ENCODE data around the gene INTS7.

Gene INTS7

DNA sequence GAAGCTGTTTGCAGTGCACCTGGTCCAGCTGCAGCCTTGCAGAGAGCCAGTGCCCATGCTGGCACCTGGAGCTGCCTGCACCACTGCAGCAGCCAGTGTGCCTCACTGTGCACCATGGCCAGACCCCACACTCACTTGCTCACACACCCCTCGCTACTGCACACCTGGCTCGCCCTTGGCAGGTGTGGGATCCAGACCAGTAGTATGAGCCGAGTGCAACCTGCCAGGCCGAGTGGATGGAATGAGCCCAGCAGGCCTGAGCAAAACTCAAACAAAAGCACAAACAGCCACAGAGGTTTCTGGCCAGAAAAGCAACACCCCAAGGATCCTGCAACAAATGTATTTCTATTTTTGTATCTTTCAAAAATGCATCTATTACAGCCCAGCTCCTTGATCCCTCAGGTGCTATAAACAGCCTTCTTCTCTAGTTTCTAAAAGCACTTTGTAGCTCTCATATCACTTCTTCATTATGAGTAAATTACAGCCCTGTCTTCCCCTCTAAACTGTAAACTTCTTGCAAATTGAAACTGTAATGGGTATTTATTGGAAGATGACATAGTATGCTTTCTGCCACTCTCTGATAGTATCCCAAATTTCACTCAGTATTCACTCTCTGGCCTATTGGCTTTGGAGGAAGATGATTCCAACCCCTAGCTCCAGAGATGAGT lies 132.6 kb downstream of the INTS7 start:
- DNase-seq = no peak

DNA sequence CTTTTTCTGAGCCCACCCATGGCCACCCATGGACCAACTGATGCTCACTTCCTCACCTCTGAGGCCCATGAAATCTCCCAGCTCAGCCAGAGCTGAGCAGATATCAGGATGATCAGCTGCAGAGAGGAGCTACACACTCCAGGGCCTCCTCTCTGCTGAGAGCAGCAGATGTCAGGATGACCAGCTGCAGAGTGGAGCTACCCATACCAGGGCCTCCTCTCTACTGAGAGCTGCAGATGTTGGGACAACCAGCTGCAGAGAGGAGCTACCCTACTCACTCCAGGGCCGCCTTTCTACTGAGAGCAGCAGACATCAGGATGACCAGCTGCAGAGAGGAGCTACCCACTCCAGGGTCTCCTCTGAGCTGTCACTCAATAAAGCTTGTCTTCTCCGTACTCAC lies 133.4 kb downstream of the INTS7 start:
- DNase-seq = no peak

DNA sequence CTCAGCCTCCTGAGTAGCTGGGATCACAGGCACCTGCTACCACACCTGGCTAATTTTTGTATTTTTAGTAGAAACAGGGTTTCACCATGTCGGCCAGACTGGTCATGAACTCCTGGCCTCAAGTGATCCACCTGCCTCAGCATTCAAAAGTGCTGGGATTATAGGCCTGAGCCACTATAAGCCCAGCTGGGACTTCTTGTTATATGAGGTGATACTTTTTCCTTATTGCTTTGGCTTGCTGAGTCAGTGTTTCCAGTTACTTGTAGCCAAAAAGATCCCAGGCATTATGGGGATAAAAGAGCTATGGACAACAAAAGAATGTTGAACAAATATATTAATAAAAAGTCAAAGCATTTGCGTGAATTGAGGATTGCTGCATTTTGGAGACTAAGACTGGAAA lies 134.9 kb downstream of the INTS7 start:
- no peak for DNase-seq

DNA sequence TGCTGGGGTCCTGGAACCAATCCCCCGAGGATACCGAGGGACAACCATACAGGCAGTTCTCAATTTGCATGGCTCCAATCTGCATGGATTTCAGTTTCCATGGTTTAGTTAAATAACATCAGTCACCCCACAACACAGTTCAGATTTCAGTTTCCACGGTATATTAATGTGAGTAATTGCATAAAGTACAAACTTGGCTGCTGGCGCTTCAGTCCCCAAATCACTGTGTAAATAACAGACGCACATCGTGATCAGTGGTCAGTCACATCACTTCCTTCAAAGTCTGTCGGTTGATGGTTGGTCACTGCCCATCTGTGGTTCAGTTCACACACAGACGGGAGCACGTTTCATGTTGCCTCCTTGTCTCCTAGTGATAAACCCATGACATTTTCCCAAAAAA lies 138.4 kb downstream of the INTS7 start:
- DNase-seq = no peak

DNA sequence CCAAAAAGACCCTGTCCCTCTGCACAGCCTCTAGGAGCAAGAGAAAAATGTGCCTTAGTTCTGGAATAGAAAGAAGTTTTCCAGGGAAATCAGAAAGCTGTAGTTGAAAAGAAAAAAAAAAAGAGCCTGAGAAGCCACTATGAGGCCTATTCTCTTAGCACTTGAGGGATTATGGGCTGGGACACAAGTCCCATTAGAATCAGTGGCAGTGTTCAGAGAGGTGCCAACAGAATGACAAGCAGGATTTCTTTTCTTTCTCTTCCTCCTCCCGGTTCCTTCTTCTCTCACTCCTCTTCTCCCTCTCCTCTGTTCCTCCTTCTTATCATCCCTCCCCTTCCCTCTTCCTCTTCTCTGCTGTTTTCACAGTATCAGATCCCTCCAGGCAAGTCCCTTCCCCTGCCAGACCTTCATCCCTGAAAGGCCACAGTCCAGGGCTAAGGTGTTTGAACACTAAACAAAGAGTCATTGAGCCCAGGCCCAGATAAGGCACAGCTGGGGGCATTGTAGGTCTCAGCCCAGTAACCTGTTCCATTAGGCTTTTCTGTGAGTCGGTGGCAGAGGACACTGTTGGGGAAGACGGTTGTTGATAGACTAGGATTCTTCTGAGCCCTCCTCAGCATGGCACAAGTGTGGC lies 140.1 kb downstream of the INTS7 start:
- no peak for DNase-seq

DNA sequence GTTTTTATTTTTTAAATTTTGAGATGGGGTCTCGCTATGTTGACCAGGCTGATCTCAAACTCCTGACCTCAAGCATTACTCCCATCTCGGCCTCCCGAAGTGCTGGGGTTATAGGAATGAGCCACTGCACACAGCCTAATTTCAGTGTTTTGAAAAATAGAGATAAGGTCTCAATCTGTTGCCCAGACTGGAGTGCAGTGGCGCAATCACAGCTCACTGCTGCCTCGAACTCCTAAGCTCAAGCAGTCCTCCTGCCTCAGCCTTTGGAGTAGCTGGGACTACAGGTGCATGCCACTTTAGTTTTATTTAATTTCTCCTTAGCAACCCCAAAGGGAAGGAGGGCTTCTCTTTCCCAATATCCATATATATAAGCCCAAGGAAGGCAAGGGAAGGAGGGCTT lies 141.0 kb downstream of the INTS7 start:
- DNase-seq = no peak

DNA sequence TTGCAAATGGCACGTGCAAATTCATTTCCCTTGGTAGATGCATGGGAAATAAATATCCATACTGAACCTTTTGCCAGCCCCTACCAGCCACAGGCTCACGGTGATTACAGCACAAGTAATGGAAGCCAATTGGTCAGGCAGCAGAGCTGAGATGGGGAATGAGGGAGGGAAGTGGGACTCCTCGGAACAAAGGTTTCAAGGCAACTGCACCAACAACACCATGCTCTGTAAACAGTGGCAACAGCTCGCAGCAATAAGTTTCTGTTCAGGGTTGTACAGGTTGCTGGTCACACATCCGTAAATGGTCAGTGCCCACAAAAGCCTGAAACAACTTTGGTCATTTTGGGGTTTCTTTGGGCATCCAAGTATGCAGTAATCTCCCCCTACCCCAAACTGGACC lies 142.1 kb downstream of the INTS7 start:
- DNase-seq = no peak

DNA sequence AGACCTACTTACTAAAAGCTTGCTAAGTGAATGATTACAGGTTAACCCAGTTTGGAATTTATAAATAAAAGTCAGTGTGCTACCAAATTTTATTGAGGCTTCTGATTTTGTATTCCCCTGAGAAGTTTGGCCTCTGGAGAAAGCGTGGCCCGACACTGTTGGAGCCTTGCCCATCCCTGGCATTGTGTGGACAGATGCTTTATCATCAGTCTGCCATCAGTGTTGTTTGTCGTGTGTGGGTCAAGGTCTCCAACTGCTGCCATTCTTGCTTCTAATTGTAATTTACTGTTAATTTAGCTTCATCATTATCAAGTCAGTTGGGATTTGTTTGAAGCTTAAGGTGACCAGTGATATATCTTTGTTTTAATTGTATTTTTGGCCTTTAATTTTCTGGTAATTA lies 142.8 kb downstream of the INTS7 start:
- DNase-seq = no peak

DNA sequence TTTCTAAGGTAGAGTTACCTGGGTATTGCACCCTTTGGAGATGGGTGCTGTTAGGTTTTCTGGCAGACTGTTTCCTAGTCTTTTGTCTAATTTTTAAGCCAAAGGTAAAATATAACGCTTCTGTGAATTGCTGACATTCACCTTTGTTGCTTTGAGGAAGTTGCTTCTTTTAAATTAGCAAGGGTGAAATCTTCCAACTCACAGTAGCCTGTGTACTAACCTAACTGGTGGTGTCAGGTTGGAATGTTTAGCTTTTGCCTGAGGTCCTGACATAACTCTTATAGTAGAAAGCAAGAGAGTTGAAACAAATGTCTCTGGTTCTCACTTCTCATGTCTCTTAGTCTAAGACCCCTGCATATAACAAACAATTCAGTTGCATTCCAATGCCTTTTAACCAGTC lies 143.6 kb downstream of the INTS7 start:
- no peak for DNase-seq

All from NCI-H2107 (cell line).